Colonic mucosa (tissue), 4 donors: ENCODE measurements around the gene KCNG2. TPM values are rescaled to one million over a fixed set of nuclear protein-coding genes. Genes with fewer than 3 reads are reported as not detected.

Experiments
- DNase-seq: peaks from one replicate; pipeline ENCODE4 v3.0.0-alpha.2; 2020
- H3K27ac ChIP-seq: fragments of 200-600 bp; one replicate; pipeline ENCODE4 v1.8.0; 2021
- H3K27me3 ChIP-seq: fragments of 200-600 bp; one replicate; pipeline ENCODE4 v1.8.0; 2021
- H3K36me3 ChIP-seq: fragments of 200-600 bp; one replicate; pipeline ENCODE4 v1.8.0; 2021
- H3K4me1 ChIP-seq: fragments of 200-600 bp; one replicate; pipeline ENCODE4 v1.8.0; 2021; ENCODE audit warnings: mild to moderate bottlenecking
- H3K4me3 ChIP-seq: fragments of 200-600 bp; one replicate; pipeline ENCODE4 v1.8.0; 2021
- H3K9ac ChIP-seq, 2 donors: one replicate each; pipeline ENCODE4 v1.7.0; 2013; ENCODE audit warnings: control low read depth in 2 of 2, low read depth in 2 of 2, low read length in 2 of 2
- H3K9me3 ChIP-seq: fragments of 200-600 bp; one replicate; pipeline ENCODE4 v1.8.0; 2021
- intact Hi-C: fragments of 100-400 bp; cut with DNase I; formaldehyde crosslinking; loops from one replicate; pipeline ENCODE4 v1.14.1; 2022
- total RNA-seq, 2 donors: library from RNA; stranded (reverse); fragmentation: NEBNext Ultra II Directional in 1 of 2; extraction: Animal tissue kit (Norgen Biotek cat#: 25700) in 1 of 2; gene quantifications; one replicate each; pipeline ENCODE4 v1.2.1, GENCODE V29; 2021
- TF ChIP-seq, protein P1 (sequence below): fragments of 200-600 bp; IDR thresholded peaks from one replicate; pipeline ENCODE4 v1.8.0; 2022; ENCODE audit warnings: antibody characterized with exemption, mild to moderate bottlenecking
- donor health status: healthy.
- donor health status: DM: no; HTN: no; CAD: no.
- donor health status: DM: no; HTN: no; CAD: no.

KCNG2 gene
- total RNA-seq, 2 donors from 2014 or later, result 0.32 TPM; not detected in 1

DNA sequence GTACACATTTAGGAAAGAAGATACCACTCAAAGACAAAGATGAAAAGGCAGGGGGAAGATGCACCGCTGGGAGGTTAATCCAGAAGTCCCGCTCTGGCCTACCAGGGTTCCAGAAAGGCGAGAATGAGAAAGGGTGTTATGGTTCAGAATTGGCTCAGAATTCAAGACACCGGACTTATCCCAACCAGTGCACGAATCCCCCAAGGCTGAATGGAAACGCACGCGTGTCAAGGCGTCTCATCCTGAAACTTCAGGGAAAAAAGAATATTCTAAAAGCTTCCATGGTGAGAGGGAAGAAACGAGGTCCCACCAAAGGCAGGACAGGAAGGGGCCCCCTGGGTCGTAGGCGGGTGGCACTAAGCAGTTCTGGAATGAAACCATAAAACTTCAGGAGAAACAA, 81.8 kb downstream of the KCNG2 start:
- Histone ChIP-seq H3K27ac (no peak overlapping the region), H3K9me3 (no peaks in the 10 kb centered on the region), H3K27me3 (no peaks in the 10 kb centered on the region), H3K9ac (no peak overlapping the region), H3K4me1 (no peaks in the 10 kb centered on the region), H3K36me3 (no peaks in the 10 kb centered on the region), H3K4me3 (no peak overlapping the region)
- intact Hi-C loops, result no loop called here
- TF ChIP-seq, protein P1, sequence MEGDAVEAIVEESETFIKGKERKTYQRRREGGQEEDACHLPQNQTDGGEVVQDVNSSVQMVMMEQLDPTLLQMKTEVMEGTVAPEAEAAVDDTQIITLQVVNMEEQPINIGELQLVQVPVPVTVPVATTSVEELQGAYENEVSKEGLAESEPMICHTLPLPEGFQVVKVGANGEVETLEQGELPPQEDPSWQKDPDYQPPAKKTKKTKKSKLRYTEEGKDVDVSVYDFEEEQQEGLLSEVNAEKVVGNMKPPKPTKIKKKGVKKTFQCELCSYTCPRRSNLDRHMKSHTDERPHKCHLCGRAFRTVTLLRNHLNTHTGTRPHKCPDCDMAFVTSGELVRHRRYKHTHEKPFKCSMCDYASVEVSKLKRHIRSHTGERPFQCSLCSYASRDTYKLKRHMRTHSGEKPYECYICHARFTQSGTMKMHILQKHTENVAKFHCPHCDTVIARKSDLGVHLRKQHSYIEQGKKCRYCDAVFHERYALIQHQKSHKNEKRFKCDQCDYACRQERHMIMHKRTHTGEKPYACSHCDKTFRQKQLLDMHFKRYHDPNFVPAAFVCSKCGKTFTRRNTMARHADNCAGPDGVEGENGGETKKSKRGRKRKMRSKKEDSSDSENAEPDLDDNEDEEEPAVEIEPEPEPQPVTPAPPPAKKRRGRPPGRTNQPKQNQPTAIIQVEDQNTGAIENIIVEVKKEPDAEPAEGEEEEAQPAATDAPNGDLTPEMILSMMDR, result no peak
- no peak for DNase-seq

DNA sequence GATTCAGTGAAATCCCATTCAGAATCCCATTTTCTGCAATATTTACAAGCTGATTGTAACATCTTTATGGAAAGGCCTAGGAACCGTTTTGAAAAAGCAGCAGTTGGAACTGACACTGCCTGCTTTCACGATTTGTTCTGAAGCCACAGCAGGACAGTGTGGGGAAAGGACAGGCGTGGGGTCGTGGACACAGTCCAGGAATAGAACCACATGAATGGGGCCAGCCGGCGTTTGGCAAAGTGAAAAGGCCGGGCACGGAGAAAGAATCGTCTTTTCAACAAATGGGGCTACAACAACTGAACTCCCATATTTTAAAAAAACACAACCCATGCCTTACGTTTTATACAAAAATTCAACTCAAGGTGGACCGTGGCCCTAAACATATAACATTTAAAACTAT, 84.0 kb downstream of the KCNG2 start:
- no peak for DNase-seq
- TF ChIP-seq, protein P1, result no peak
- H3K4me1 ChIP-seq, result no peaks in the 10 kb centered on the region
- H3K36me3 ChIP-seq, result no peaks in the 10 kb centered on the region
- no peaks in the 10 kb centered on the region for H3K9me3 ChIP-seq
- H3K9ac ChIP-seq, result no peak overlapping the region
- H3K27me3 ChIP-seq, result no peaks in the 10 kb centered on the region
- intact Hi-C loops, result no loop called here
- H3K4me3 ChIP-seq, result no peak overlapping the region
- no peak overlapping the region for H3K27ac ChIP-seq

DNA sequence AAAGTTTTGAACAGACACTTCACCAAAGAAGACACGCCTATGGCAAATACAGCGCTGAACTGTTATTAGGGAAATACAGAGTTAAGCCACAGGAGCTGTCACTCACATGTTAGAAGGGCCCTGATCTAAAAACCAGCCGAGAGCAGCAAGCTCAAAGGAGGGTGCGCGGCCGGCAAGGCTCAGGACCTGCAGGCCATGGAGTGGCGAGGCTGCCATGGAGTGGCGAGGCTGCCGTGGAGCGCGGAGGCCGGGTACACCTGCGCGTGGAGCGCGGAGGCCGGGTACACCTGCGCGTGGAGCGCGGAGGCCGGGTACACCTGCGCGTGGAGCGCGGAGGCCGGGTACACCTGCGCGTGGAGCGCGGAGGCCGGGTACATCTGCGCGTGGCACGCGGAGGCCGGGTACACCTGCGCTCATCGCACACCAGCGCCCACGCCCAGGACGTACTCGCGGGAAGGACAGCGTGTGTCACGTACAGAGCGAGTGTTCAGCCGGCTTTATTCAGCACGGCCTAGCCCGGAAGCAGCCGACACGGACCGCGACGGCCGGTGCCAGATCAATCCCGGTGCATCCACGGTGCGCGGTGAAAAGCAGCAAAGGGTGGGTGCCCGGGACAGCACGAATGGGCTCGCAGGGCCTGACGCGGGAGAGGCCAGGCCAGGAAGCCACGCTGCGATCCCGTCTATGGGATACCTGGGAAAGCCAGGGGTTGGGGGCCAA, 84.9 kb downstream of the KCNG2 start:
- intact Hi-C loops, result no loop called here
- TF ChIP-seq, protein P1, result no peak
- Histone ChIP-seq H3K4me3 (no peak overlapping the region), H3K9me3 (no peaks in the 10 kb centered on the region), H3K9ac (no peak overlapping the region), H3K4me1 (no peaks in the 10 kb centered on the region), H3K36me3 (no peaks in the 10 kb centered on the region), H3K27ac (no peak overlapping the region), H3K27me3 (no peaks in the 10 kb centered on the region)
- no peak for DNase-seq

DNA sequence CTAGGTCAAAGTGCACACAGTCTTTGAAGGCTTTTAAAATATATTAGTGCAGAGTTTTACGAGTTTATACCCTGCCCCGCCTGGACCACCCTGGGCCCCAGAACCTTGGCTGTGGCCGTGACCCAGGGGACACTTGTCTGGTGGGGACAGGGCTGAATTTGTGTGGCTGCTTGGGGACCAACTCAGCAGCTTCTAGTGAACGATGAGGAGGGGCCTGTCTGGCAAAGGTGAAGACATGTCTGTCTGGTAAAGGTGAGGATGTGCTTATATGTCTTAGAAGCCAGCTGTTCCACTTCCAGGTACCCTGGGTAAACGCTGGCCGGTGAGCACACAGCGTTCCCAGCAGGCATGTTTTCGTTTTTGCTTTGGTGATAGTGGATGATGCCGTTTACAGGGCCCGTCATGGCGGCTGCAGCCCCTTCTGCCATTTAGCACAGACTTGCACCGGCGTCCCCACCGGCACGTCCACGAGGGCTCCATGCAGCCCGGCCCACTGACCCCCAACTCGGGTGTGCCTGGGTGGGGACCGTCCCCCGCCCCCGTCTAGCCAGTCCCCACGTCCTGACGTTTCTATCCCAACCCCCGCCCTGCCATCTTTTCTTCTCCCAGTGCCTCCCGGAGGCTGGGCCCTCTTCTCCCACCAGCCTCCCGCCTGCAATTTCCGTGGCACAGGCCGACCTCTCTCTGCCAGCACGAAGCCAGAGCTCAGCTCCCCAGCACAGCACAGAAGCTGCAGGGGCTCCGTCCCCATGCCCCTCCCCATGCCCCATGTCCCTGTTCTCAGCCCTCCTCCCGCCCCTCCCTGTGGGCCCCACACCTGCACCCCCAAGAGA, 85.9 kb downstream of the KCNG2 start:
- TF ChIP-seq, protein P1, result no peak

DNA sequence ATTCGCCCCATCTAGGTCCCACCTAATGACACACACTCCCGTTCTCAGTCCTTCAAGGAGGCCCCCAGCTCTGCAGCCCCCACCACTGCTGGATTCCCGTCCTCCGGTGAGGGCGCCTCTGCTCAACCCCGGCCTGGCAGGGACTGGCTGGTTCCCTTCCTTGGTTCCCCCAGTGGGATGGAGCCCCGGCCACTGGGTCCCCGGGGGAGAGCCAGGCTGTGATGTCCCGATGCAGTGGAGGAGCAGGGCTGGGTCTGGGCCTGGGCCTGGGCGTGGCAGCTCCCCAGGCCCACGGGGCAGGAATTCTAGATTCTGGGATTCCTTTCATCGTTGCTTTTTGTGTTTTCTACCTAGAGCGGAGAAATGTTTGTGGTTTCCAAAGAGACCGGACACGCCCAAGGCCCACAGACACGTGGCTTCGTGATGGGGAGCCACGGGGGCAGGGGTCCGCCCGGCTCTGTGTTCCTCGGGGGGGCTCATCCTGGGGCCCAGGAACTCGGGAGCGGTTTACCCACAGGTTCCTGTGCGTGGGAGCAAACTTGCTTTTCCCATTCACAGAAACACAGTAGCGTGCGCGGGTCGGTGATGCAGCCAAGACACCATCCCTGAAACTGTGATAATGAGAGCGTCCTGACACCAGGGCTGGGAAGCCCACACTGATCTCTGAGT, 86.7 kb downstream of the KCNG2 start:
- no peak for DNase-seq
- no peaks in the 10 kb centered on the region for H3K36me3 ChIP-seq
- no peak overlapping the region for H3K4me3 ChIP-seq
- intact Hi-C loops, result no loop called here
- H3K4me1 ChIP-seq, result no peaks in the 10 kb centered on the region
- TF ChIP-seq, protein P1, result no peak
- H3K9ac ChIP-seq, result no peak overlapping the region
- no peaks in the 10 kb centered on the region for H3K9me3 ChIP-seq
- H3K27ac ChIP-seq, result no peak overlapping the region
- H3K27me3 ChIP-seq, result no peaks in the 10 kb centered on the region

More for the DNA sequence above, 85.9 kb downstream of the KCNG2 start:
- Histone ChIP-seq H3K27me3 (no peaks in the 10 kb centered on the region), H3K36me3 (no peaks in the 10 kb centered on the region), H3K4me3 (no peak overlapping the region), H3K4me1 (no peaks in the 10 kb centered on the region), H3K9ac (no peak overlapping the region), H3K9me3 (no peaks in the 10 kb centered on the region), H3K27ac (no peak overlapping the region)
- intact Hi-C loops, result no loop called here
- no peak for DNase-seq
